ENCODE results near the gene STRN4. TPM values are rescaled to one million over a fixed set of nuclear protein-coding genes. Genes with fewer than 3 reads are reported as not detected.
A peak's percentile ranks its signal among the peaks of the same experiment; 100 is the strongest.

Gene STRN4
- total and polyA plus RNA-seq, 7 donors, result 28.6 to 72.3 (median 46.2) TPM

- no peaks in the 10 kb centered on the region for H3K9me3 ChIP-seq
- no peak for ATAC-seq
- H3K4me1 ChIP-seq, result peaks cover 3% of the 10 kb centered on the region
- peaks cover 13 to 69% of the 10 kb centered on the region in 2 donors for H3K36me3 ChIP-seq (ENCODE audit: insufficient read depth in 1 of 2, low read depth in 1 of 2)
- no peak for DNase-seq
- H3K27me3 ChIP-seq (ENCODE audit: insufficient read depth in 3 of 3, low read length in 2 of 3), result no peaks in the 10 kb centered on the region
- intact Hi-C loops (cut with DNase I), result no loop called here
- H3K4me3 ChIP-seq, result no peak overlapping the region
- 89 to 91% (median 90%) methylated on average over 21 to 22 of the region's 22 CpGs for WGBS, 3 donors
- no peak overlapping the region for H3K27ac ChIP-seq
- no peak for TF ChIP-seq CTCF (IDR thresholded peaks at IDR 0.05)
These were observed 25.6 kb downstream of the STRN4 start for GRCh38 chr19:46720503-46721239.

GRCh38 chr19:46719629-46720502 lies 26.4 kb downstream of the STRN4 start:
- no peak overlapping the region for H3K4me3 ChIP-seq
- DNase-seq (no peak), ATAC-seq (no peak)
- no peak for TF ChIP-seq CTCF (IDR thresholded peaks at IDR 0.05)
- WGBS, 3 donors, result 73 to 77% (median 77%) methylated on average over 24 to 25 of the region's 25 CpGs
- intact Hi-C loops (cut with DNase I), result no loop called here
- peaks cover 13 to 61% of the 10 kb centered on the region in 2 donors for H3K36me3 ChIP-seq (ENCODE audit: insufficient read depth in 1 of 2, low read depth in 1 of 2)
- H3K27me3 ChIP-seq (ENCODE audit: insufficient read depth in 3 of 3, low read length in 2 of 3), result no peaks in the 10 kb centered on the region
- peaks cover 8% of the 10 kb centered on the region for H3K4me1 ChIP-seq
- H3K9me3 ChIP-seq, result no peaks in the 10 kb centered on the region
- H3K27ac ChIP-seq, result no peak overlapping the region

- DNase-seq, result no peak
- H3K4me1 ChIP-seq, result peaks cover 15% of the 10 kb centered on the region
- ATAC-seq, result no peak
- 73 to 78% (median 77%) methylated on average over 15 of the region's 15 CpGs for WGBS, 3 donors
- no peak overlapping the region for H3K4me3 ChIP-seq
- no peaks in the 10 kb centered on the region for H3K27me3 ChIP-seq (ENCODE audit: insufficient read depth in 3 of 3, low read length in 2 of 3)
- intact Hi-C loops (cut with DNase I), result no loop called here
- TF ChIP-seq CTCF (IDR thresholded peaks at IDR 0.05), result no peak
- H3K27ac ChIP-seq, result no peak overlapping the region
- H3K9me3 ChIP-seq, result no peaks in the 10 kb centered on the region
- peaks cover 13 to 54% of the 10 kb centered on the region in 2 donors for H3K36me3 ChIP-seq (ENCODE audit: insufficient read depth in 1 of 2, low read depth in 1 of 2)
These were observed 27.2 kb downstream of the STRN4 start for GRCh38 chr19:46718934-46719622.

GRCh38 chr19:46718157-46718933 lies 27.9 kb downstream of the STRN4 start:
- intact Hi-C loops (cut with DNase I), result no loop called here
- H3K4me1 ChIP-seq, result peaks cover 18% of the 10 kb centered on the region
- no peak overlapping the region for H3K4me3 ChIP-seq
- TF ChIP-seq CTCF (IDR thresholded peaks at IDR 0.05), result no peak
- 60 to 63% (median 61%) methylated on average over 17 of the region's 17 CpGs for WGBS, 3 donors
- DNase-seq, result no peak
- ATAC-seq, result peak in 2 of 4 donors; percentile 3 to 9
- H3K36me3 ChIP-seq (ENCODE audit: insufficient read depth in 1 of 2, low read depth in 1 of 2), result peaks cover 11 to 46% of the 10 kb centered on the region in 2 donors
- no peaks in the 10 kb centered on the region for H3K9me3 ChIP-seq
- peak overlapping the region; percentile 72 for H3K27ac ChIP-seq
- no peaks in the 10 kb centered on the region for H3K27me3 ChIP-seq (ENCODE audit: insufficient read depth in 3 of 3, low read length in 2 of 3)

Measured in psoas muscle (tissue), 8 donors.